Mesenchymal stem cell (in vitro differentiated cells and primary cell): ENCODE results near the gene XRCC5.

Experiments
- DNase-seq: peaks from one replicate; pipeline ENCODE4 v3.0.0-alpha.2; 2013
- H2AFZ ChIP-seq: one replicate; pipeline ENCODE4 v1.6.1; 2013; ENCODE audit warnings: low read depth, mild to moderate bottlenecking, control low read depth, inconsistent platforms, low read length, moderate library complexity
- H2AK5ac ChIP-seq: 2 replicates; pipeline ENCODE4 v1.6.1; 2013; ENCODE audit warnings: low read length, moderate library complexity, mild to moderate bottlenecking, inconsistent platforms; ENCODE audit not compliant: severe bottlenecking
- H2BK120ac ChIP-seq: one replicate; pipeline ENCODE4 v1.6.1; 2013; ENCODE audit warnings: low read depth, mild to moderate bottlenecking, inconsistent platforms, low read length, moderate library complexity
- H2BK12ac ChIP-seq, 2 experiments: one replicate each; pipeline ENCODE4 v1.6.1; 2013; ENCODE audit warnings: inconsistent platforms in 2 of 2, low read length in 2 of 2, mild to moderate bottlenecking in 2 of 2, moderate library complexity in 2 of 2, control low read depth in 1 of 2
- H2BK15ac ChIP-seq: one replicate; pipeline ENCODE4 v1.6.1; 2013; ENCODE audit warnings: mild to moderate bottlenecking, low read depth, inconsistent platforms; ENCODE audit not compliant: poor library complexity, severe bottlenecking
- H2BK5ac ChIP-seq: 2 replicates; pipeline ENCODE4 v1.6.1; 2013; ENCODE audit warnings: low read depth, mild to moderate bottlenecking, low read length, control low read depth, inconsistent platforms; ENCODE audit not compliant: poor library complexity, severe bottlenecking
- H3K14ac ChIP-seq, 2 experiments: one replicate each; pipeline ENCODE4 v1.6.1; 2013; ENCODE audit warnings: inconsistent platforms in 2 of 2, low read length in 2 of 2, control low read depth in 1 of 2, mild to moderate bottlenecking in 1 of 2, moderate library complexity in 1 of 2
- H3K18ac ChIP-seq, 2 experiments: one replicate each; pipeline ENCODE4 v1.6.1; 2013; ENCODE audit warnings: inconsistent platforms in 2 of 2, low read length in 2 of 2, control low read depth in 1 of 2, low read depth in 1 of 2, mild to moderate bottlenecking in 1 of 2
- H3K23ac ChIP-seq, 2 experiments: one replicate each; pipeline ENCODE4 v1.6.1; 2013; ENCODE audit warnings: inconsistent platforms in 2 of 2, low read length in 2 of 2, mild to moderate bottlenecking in 2 of 2, moderate library complexity in 2 of 2, control low read depth in 1 of 2
- H3K27ac ChIP-seq: 2 replicates; pipeline ENCODE4 v1.5.1; 2013; ENCODE audit warnings: mild to moderate bottlenecking, moderate library complexity, low read length, control low read depth, inconsistent platforms; ENCODE audit not compliant: poor library complexity, severe bottlenecking
- H3K27me3 ChIP-seq, 2 experiments: 2 replicates each; pipeline versions ENCODE4 v1.6.1 to v1.7.0; 2013; ENCODE audit warnings: low read length in 2 of 2, mild to moderate bottlenecking in 2 of 2, moderate library complexity in 2 of 2, control low read depth in 1 of 2, inconsistent platforms in 1 of 2; ENCODE audit not compliant: control insufficient read depth in 1 of 2, insufficient read depth in 1 of 2
- H3K36me3 ChIP-seq, 2 experiments: 2 replicates each; pipeline versions ENCODE4 v1.6.1 to v1.7.0; 2013; ENCODE audit warnings: low read length in 2 of 2, control low read depth in 1 of 2, inconsistent platforms in 1 of 2, low read depth in 1 of 2, mild to moderate bottlenecking in 1 of 2; ENCODE audit not compliant: insufficient read depth in 2 of 2, control insufficient read depth in 1 of 2
- H3K4ac ChIP-seq, 2 experiments: one replicate each; pipeline ENCODE4 v1.6.1; 2013; ENCODE audit warnings: inconsistent platforms in 2 of 2, low read length in 2 of 2, mild to moderate bottlenecking in 2 of 2, moderate library complexity in 2 of 2, control low read depth in 1 of 2, low read depth in 1 of 2
- H3K4me1 ChIP-seq: 2 replicates; pipeline ENCODE4 v1.6.1; 2013; ENCODE audit warnings: low read depth, low read length, control low read depth; ENCODE audit not compliant: control insufficient read depth, insufficient read depth
- H3K4me2 ChIP-seq: 2 replicates; pipeline ENCODE4 v1.6.1; 2013; ENCODE audit warnings: low read length, mild to moderate bottlenecking, inconsistent platforms; ENCODE audit not compliant: poor library complexity, severe bottlenecking
- H3K4me3 ChIP-seq, 2 experiments: 2 replicates each; pipeline versions ENCODE4 v1.5.1 to v1.7.0; 2013; ENCODE audit warnings: low read length in 2 of 2, mild to moderate bottlenecking in 2 of 2, control low read depth in 1 of 2, low read depth in 1 of 2; ENCODE audit not compliant: insufficient read depth in 1 of 2
- H3K79me1 ChIP-seq: replicated peaks from 2 replicates; pipeline ENCODE4 v1.6.1; 2013; ENCODE audit warnings: mild to moderate bottlenecking, control low read depth, low read length, inconsistent platforms; ENCODE audit not compliant: poor library complexity, severe bottlenecking
- H3K9ac ChIP-seq: 2 replicates; pipeline ENCODE4 v1.7.0; 2013; ENCODE audit warnings: mild to moderate bottlenecking, low read length, moderate library complexity
- H3K9me3 ChIP-seq: 2 replicates; pipeline ENCODE4 v1.7.0; 2013; ENCODE audit warnings: mild to moderate bottlenecking, low read length; ENCODE audit not compliant: control insufficient read depth
- H4K8ac ChIP-seq: one replicate; pipeline ENCODE4 v1.6.1; 2013; ENCODE audit warnings: inconsistent platforms, mild to moderate bottlenecking, low read length, moderate library complexity
- H4K91ac ChIP-seq: one replicate; pipeline ENCODE4 v1.6.1; 2013; ENCODE audit warnings: mild to moderate bottlenecking, low read length, inconsistent platforms
- WGBS: methylation state at CpG from one replicate; pipeline ENCODE4 v1.1.7; 2013; ENCODE audit warnings: mixed read lengths; 5-methylcytosine and 5-hydroxymethylcytosine counted together

XRCC5 gene

GRCh38 chr2:216221811-216222210 lies 112.7 kb downstream of the XRCC5 start:
- Histone ChIP-seq H3K4ac (no peak overlapping the region), H2AK5ac (no peak overlapping the region), H2BK120ac (peak overlapping the region; percentile 21), H3K4me1 (peaks cover 5% of the 10 kb centered on the region), H3K9me3 (no peaks in the 10 kb centered on the region), H4K91ac (peak overlapping the region; percentile 22), H3K36me3 (peaks cover 13 to 28% of the 10 kb centered on the region in 2 experiments), H3K23ac (no peak overlapping the region), H2BK5ac (no peak overlapping the region), H4K8ac (peak overlapping the region; percentile 1), H3K4me2 (no peak overlapping the region), H3K27me3 (no peaks in the 10 kb centered on the region), H2AFZ (no peak overlapping the region), H3K9ac (no peak overlapping the region), H3K18ac (peak overlapping the region in 1 of 2 experiments; percentile 26), H3K14ac (no peak overlapping the region), H3K79me1 (peaks cover 3% of the 10 kb centered on the region), H2BK12ac (peak overlapping the region; percentile 29 to 54), H3K4me3 (no peak overlapping the region), H3K27ac (no peak overlapping the region), H2BK15ac (no peak overlapping the region)
- WGBS, result 0% methylated on average over 1 of the region's 1 CpG
- DNase-seq, result peak; percentile 81

GRCh38 chr2:216222650-216223352 lies 113.7 kb downstream of the XRCC5 start:
- H3K14ac ChIP-seq, result no peak overlapping the region
- H2AK5ac ChIP-seq, result no peak overlapping the region
- H2BK12ac ChIP-seq, result peak overlapping the region in 1 of 2 experiments; percentile 52
- peaks cover 4% of the 10 kb centered on the region for H3K4me1 ChIP-seq
- H2BK5ac ChIP-seq, result no peak overlapping the region
- peak overlapping the region; percentile 77 to 78 for H3K18ac ChIP-seq
- H2AFZ ChIP-seq, result no peak overlapping the region
- H3K79me1 ChIP-seq, result peaks cover 1% of the 10 kb centered on the region
- no peak overlapping the region for H4K8ac ChIP-seq
- no peak overlapping the region for H3K27ac ChIP-seq
- no peak overlapping the region for H2BK15ac ChIP-seq
- H3K36me3 ChIP-seq, result peaks cover 13 to 28% of the 10 kb centered on the region in 2 experiments
- H2BK120ac ChIP-seq, result peak overlapping the region; percentile 15
- no peak overlapping the region for H3K9ac ChIP-seq
- no peak overlapping the region for H4K91ac ChIP-seq
- H3K4me3 ChIP-seq, result no peak overlapping the region
- peak overlapping the region in 1 of 2 experiments; percentile 58 for H3K4ac ChIP-seq
- 63% methylated on average over 4 of the region's 4 CpGs for WGBS
- H3K23ac ChIP-seq, result peak overlapping the region in 1 of 2 experiments; percentile 70
- no peaks in the 10 kb centered on the region for H3K27me3 ChIP-seq
- no peaks in the 10 kb centered on the region for H3K9me3 ChIP-seq
- H3K4me2 ChIP-seq, result no peak overlapping the region
- peak; percentile 71 for DNase-seq

- no peak overlapping the region for H3K23ac ChIP-seq
- H2BK5ac ChIP-seq, result no peak overlapping the region
- H2BK15ac ChIP-seq, result no peak overlapping the region
- no peak overlapping the region for H3K14ac ChIP-seq
- H3K18ac ChIP-seq, result no peak overlapping the region
- H3K36me3 ChIP-seq, result peaks cover 13 to 14% of the 10 kb centered on the region in 2 experiments
- H3K4me1 ChIP-seq, result peaks cover 4% of the 10 kb centered on the region
- H3K4ac ChIP-seq, result no peak overlapping the region
- H3K4me2 ChIP-seq, result no peak overlapping the region
- no peak overlapping the region for H3K4me3 ChIP-seq
- peaks cover 1% of the 10 kb centered on the region for H3K79me1 ChIP-seq
- H4K8ac ChIP-seq, result no peak overlapping the region
- no peak overlapping the region for H2BK12ac ChIP-seq
- 100% methylated on average over 1 of the region's 1 CpG for WGBS
- no peak overlapping the region for H3K9ac ChIP-seq
- no peak overlapping the region for H2BK120ac ChIP-seq
- no peak overlapping the region for H2AFZ ChIP-seq
- H3K9me3 ChIP-seq, result no peaks in the 10 kb centered on the region
- no peak overlapping the region for H3K27ac ChIP-seq
- H2AK5ac ChIP-seq, result no peak overlapping the region
- H4K91ac ChIP-seq, result no peak overlapping the region
- H3K27me3 ChIP-seq, result no peaks in the 10 kb centered on the region
- DNase-seq, result no peak
Measured at GRCh38 chr2:216224388-216224787, 115.2 kb downstream of the XRCC5 start.

- Histone ChIP-seq H3K18ac (no peak overlapping the region), H2AFZ (no peak overlapping the region), H3K23ac (no peak overlapping the region), H2BK5ac (no peak overlapping the region), H4K8ac (no peak overlapping the region), H3K14ac (no peak overlapping the region), H4K91ac (no peak overlapping the region), H3K4ac (no peak overlapping the region), H3K27me3 (no peaks in the 10 kb centered on the region), H3K4me2 (no peak overlapping the region), H3K36me3 (peaks cover 0 to 4% of the 10 kb centered on the region in 2 experiments), H3K27ac (no peak overlapping the region), H3K4me3 (no peak overlapping the region), H2BK15ac (no peak overlapping the region), H2BK12ac (no peak overlapping the region), H2BK120ac (no peak overlapping the region), H3K4me1 (no peaks in the 10 kb centered on the region), H3K9me3 (peaks cover 38% of the 10 kb centered on the region), H3K9ac (no peak overlapping the region), H3K79me1 (no peaks in the 10 kb centered on the region), H2AK5ac (no peak overlapping the region)
- no peak for DNase-seq
- WGBS, result 94% methylated on average over 4 of the region's 5 CpGs
Measured at GRCh38 chr2:216229277-216229914, 120.2 kb downstream of the XRCC5 start.
